ENCODE data around the gene GALNT10.

DNA sequence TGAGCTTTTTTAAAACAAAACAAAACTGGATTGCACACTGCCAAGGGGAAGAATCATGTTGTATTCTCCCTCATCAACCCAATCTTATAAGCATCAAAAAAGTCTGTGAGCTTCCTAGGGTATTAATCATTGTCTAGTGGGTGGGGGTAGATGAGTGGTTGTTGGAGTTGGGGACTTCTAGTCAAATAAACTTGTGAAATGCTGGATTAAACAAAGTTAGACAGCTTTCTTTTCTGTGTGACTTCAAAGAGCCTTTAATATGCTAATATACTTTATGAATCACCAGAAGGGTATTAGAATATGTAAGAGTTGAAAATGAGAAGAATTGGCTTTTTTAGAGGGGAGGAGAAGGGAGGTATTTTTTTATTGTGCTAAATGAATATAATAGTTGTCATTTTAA lies 87.7 kb downstream of the GALNT10 start:
- TF ChIP-seq, protein P1, sequence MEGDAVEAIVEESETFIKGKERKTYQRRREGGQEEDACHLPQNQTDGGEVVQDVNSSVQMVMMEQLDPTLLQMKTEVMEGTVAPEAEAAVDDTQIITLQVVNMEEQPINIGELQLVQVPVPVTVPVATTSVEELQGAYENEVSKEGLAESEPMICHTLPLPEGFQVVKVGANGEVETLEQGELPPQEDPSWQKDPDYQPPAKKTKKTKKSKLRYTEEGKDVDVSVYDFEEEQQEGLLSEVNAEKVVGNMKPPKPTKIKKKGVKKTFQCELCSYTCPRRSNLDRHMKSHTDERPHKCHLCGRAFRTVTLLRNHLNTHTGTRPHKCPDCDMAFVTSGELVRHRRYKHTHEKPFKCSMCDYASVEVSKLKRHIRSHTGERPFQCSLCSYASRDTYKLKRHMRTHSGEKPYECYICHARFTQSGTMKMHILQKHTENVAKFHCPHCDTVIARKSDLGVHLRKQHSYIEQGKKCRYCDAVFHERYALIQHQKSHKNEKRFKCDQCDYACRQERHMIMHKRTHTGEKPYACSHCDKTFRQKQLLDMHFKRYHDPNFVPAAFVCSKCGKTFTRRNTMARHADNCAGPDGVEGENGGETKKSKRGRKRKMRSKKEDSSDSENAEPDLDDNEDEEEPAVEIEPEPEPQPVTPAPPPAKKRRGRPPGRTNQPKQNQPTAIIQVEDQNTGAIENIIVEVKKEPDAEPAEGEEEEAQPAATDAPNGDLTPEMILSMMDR (IDR thresholded peaks at IDR 0.05), result no peak
- no peak for TF ChIP-seq POLR2A (IDR thresholded peaks at IDR 0.05)

Data from body of pancreas (tissue), 4 donors.